NCI-H128 (cell line): ENCODE measurements around the gene SERPINB3.
"Not testable (repeated sequence)": the region's sequence is repeated elsewhere in the genome, so short reads cannot be mapped to it uniquely, and the experiment has no call there.

Source experiments
- DNase-seq: peaks from one replicate; lab custom pipeline; 2025; ENCODE audit not compliant: unreplicated experiment; lab: John Stamatoyannopoulos, UW

Gene SERPINB3

DNA sequence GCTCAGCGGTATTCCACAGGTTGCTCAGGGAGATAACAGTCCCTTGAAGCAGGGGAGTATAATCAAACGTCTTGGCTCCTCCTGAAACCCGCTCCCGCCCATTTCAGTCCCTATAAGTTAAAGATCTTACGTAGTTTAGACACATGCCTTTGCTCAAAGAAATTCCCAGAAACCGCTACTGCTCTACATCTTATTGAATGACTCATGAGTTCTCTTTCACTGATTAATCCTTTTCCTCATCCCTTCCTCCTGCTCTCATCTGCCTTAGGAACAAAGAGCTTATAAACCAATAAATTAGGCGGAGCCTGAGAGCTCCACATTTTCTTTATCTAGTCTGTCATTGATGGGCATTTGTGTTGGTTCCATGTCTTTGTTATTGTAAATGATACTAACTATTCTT lies 13.5 kb downstream of the SERPINB3 start:
- no peak for DNase-seq

DNA sequence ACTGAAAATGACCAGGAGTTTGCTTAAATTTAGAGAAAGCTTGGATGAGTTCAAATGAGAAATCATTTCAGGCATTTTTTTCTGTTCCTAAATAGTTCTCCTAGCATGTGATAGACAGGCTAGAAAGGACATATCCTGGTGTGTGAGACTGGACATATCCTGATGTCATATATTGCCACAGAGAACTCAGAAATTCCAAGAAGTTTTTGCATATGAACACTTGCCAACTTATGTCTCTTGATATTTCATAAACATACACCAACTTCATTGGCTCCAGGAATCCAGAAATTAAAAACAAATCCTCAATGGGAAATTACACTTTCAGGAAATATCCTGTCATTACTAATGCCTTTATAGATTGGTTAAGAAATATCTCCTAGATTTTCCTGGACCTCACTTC lies 14.8 kb downstream of the SERPINB3 start:
- DNase-seq, result no peak

DNA sequence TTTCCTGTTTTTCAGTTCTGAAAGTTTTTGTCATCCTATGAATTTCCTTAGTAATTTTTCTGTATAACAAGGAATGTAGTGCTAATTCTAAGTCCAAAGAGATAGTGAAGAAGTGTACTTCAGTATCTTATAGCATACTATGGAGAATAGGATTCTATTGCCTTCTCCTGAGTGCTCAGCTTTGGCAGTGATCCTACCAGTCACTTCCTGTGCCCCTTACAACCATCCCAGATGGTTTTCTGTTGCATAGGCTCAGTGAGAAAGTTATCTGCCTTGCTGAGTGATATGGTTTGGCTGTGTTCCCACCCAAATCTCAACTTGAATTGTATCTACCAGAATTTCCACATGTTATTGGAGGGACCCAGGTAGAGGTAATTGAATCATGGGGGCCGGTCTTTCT lies 17.0 kb downstream of the SERPINB3 start:
- not testable (repeated sequence) for DNase-seq

DNA sequence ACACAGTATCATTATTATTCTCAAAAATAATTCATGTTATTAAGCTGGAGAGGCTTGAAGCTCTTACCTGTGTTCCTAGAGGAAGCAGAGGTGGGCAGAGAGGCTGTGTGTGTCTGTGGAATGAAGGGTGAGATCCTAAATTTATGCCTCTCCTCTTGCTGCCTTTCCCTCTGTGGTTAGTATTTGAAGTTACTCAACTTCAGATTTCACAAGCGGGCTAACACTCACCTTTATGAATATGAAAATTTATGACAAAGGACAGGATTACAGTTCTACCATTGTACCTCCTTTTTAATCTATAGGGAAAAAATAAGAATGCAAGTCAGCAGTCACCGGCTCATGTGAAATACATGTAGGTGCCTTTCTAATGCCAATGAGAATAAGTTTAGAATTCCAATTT lies 17.6 kb downstream of the SERPINB3 start, which contains the start of gene SERPINB4:
TSS of gene SERPINB4 (minus strand) at position 115 of the 400 bp plus-strand sequence. CDS start 679 bp downstream, outside the sequence.
- DNase-seq, result not testable (repeated sequence)

DNA sequence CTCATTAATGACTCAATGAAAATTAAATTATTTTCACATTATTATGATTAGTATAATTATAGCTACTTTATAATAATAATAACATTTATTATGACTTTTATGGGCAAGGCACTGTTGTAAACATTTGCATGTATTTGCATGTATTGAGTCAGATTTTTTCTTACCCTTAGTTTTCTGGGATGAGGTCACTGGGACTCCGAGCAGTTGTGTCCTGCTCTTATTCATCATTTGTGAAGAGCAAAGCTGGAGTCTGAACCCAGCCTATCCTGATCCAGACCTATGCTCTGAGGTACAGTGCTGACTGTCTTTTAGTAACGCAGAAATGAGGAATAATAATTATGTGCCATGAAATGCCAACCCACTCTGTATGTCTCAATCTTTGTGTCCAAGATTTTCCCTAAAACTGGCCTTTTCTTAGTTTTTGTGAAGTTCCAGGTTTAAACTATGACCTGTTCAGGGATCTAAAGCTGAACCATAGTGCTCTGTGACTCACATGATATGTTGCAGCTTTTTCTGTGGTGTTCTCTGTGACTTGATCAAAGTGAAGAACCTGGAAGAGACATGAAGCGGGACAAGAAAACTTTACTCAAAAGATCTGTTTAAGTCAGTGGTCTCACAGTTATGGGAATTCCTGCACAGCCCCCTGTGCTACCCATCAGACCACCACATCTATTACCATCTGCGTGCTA lies 18.9 kb downstream of the SERPINB3 start:
- not testable (repeated sequence) for DNase-seq

DNA sequence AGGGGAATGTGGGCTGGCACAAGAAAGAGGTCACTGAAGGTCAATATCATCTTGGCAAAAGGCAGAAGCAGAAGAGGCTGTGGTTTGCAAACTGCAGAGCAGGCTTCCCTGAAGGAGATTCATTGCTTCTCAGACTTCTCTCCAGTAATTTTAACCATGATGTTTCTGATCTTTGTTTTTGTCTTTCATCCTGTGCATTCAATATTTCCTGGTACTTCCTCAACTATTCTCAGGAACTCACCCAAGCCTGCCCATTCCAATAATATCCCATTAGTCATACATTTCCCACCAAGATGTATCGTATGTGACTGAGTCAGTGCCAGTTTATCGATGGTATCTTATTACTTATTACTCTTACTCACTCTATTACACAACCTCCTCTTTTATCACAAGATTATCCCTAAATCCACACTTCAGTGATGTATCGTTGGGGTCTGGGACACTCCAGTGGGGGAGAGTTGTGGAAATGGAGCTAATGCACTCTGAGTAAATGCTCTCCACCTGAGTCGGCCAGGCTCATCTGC lies 20.5 kb downstream of the SERPINB3 start:
- not testable (repeated sequence) for DNase-seq

DNA sequence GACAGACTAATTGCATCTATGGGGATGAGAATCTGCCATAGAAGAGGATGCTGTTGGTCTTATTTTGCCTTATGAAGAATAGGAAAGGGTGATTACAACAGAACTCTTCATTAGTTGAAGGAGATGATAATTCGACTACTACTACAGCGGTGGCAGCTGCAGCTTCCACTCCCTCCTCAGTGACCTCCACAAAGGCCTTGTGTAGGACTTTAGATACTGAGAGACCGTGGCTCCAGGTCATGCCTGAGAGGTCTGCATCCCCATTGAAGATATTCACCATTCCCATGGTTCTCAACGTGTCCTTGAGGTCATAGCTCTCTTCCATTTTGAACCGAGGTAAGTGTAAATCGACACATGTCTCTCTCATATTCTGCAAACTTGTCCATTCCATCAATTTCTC lies 24.0 kb downstream of the SERPINB3 start:
- DNase-seq, result no peak

DNA sequence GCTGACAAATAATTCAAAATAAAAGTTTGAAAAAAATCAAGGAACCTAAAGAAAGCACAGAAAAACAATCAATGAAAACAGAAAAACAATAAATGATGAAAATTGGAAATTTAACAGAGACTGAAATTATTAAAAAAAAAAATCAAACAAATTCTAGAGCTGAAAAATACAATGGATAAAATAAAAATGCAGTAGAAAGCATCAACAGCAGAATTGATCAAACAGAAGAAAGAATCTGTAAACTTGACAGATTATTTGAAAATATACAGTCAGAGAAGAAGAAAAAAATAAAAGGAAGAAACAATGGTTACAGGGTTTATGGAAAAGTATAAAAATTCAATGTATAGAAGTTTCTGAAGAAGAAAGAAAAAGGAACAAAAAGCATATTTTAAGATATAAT lies 33.9 kb downstream of the SERPINB3 start:
- DNase-seq, result no peak

DNA sequence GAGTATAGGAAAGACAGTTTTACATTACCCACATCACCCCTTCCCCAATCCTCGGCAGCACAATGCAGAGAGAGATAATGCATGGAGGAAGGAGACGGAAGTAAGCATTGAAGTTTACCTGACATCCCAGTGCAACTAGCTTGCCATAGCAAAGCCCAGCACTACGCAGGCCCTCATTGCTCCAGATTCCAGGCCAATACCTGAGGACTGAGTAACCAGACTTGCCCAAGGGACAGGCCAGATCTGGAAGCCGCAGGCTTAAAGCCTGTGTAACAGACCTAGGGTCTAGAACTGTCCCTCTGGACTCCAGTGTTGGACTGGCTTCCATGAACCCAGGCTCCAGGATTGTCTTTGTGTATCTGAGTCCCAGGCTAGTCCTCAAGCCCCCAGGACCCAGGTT lies 35.3 kb downstream of the SERPINB3 start:
- no peak for DNase-seq

DNA sequence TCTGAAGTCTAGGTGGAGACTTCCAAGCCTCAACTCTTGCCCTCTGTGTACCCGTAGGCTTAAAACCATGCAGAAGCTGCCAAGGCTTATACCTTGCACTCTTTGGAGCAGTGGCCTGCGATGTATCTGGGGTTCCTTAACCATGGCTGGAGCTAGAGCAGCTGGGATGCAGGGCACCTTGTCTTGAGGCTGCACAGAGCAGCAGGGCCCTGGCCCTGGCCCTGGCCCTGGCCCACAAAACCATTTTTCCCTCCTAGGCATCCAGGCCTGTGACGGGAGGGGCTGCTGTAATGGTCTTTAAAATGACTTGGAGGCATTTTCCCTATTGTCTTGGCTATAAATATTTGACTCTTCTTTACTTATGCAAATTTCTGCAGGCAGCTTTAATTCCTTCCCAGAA lies 36.8 kb downstream of the SERPINB3 start:
- no peak for DNase-seq

DNA sequence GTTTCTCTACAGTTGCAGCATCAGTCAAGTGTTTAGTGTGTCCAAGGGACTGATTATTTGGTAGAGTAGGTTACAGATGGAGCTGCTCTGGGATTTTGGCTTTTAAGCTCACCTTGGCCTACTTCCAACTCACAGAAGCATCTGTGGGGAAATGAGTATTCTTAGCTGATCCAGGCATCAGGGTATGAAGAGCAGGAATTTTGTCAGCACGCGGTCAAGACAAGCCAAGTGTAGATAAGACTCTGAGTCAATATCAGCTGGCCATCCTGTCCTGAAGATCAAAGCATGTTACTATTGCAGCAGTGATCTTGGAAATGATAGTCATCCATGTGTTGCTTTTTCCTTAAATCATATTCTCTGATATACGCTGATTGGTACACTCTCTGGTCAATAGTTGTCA lies 42.0 kb downstream of the SERPINB3 start:
- DNase-seq, result no peak

DNA sequence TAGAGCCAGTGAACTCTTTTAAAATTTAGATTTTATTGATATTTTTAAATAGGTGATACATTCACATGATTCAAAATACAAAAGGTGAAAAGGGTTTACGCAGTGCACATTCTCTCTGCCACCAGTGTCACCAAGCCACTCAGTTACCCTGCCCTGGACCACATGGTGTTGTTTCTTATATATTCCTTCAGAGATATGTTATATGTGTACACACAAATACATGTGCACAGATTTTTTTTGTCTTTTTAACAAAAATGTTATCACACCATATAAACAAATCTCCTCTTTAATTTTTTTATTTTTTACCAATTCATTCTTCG lies 43.8 kb downstream of the SERPINB3 start:
- no peak for DNase-seq

DNA sequence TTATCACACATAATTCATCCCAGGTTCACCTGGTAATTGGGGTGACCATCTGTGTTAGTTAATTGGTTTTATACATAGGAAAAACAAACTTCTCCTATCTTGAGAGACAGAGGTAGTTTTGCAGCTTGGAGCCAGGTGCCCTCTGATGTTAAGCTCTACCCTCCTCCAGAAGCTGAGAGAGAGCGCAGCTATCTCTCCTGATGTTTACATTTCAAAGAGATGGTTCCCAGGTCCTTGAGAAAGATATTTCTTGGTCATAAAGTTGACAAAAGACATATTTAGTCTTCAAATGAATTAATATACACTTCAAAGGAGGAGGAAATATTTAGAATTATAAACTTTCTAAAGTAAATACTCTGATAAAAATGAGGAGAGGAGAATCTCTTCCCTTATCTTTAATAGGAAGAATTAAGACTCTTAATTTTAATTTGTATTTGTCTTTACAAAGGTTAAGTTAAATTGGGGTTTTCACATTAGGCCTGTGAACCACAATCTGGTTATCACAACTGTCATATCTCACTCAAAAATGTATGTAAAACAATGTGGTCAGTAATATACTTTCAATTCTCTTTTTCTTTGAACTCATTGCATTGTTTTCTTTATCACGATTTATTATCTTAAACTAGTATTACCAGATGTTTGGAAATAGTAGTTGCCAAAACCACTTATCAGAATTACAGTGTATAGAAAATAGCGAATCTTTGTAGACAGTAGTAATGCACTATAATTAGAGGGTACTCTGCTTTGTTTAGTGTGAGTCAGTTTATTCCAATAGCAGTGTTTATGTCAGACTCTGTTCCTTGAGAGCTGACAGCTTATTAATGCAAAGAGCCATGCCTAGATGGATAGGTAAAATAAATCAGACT lies 44.4 kb downstream of the SERPINB3 start:
- no peak for DNase-seq

DNA sequence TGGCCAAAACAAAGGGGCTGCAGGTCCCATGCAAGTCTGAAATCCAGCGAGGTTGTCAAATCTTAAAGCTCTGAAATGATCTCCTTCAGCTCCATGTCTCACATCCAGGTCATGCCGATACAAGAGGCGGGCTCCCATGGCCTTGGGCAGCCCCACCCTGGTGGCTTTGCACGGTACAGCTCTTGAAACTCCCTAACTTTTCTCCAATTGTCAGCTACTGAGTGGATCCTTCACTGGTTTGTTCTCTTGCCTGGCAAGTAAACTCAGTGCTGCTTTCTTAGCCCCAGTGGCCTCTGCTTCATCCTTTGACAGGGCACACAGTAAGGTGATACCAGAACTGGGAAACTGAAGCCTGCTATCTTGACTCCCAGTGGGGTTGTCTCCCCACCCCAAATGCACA lies 48.3 kb downstream of the SERPINB3 start:
- no peak for DNase-seq

DNA sequence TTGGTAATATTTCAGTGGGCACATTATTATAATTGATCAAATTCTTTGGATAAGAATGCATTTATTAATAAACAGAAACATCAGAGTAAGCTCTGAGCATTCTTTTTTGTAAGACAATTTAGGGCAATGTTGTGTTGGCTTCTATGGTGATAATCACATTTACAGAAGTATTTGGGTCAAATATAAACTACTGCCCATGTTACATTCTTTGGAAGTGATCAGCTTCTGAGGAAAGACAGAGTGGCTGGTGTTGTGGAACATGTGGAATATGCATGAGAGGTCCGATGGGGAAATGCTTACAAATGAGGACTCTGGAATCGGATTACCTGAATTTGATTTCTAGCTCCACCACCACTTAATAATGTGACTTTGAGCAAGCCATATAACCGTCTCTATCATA lies 55.2 kb downstream of the SERPINB3 start:
- no peak for DNase-seq
